Fibroblast of skin of abdomen (primary cell): Measurements from ENCODE around the gene RNASE9.
"Not testable (repeated sequence)": the region's sequence is repeated elsewhere in the genome, so short reads cannot be mapped to it uniquely, and the experiment has no call there.

Experiments
- DNase-seq: peaks from one replicate; pipeline ENCODE4 v3.0.0-alpha.2; 2013

Gene RNASE9

DNA sequence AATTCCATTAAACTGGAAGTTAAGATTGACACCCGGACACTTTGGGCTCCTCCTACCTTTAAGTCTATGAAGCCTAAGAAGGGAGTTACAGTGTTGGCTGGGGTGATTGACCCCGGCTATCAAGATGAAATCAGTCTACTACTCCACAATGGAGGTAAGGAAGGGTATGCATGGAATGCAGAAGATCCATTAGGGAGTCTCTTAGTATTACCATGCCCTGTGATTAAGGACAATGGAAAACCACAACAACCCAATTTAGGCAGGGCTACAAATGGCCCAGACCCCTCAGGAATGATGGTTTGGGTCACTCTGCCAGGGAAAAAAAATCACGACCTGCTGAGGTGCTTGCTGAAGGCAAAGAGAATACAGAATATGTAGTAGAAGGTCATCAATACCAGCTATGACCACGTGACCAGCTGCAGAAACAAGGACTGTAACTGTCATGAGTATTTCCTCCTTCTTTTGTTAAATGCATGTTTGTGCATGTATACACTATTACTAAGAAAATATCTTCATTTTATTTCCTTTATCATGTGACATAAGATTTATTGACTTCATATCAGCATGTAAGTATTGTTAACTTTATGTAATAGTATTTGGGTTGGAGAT is 11.6 kb upstream of the RNASE9 start:
- DNase-seq: not testable (repeated sequence)

GRCh38 chr14:20570720-20571119 is 9.9 kb upstream of the RNASE9 start:
- not testable (repeated sequence) for DNase-seq

DNA sequence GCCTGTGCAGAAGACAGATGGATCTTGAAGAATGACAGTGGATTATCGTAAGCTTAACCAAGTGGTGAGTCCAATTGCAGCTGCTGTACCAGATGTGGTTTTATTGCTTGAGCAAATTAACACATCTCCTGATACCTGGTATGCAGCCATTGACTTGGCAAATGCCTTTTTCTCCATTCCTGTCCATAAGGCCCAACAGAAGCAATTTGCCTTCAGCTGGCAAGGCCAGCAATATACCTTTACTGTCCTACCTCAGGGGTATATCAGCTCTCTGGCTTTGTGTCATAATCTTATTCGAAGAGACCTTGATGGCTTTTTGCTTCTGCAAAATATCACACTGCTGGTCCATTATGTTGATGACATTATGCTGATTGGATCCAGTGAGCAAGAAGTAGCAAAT is 9.0 kb upstream of the RNASE9 start:
- not testable (repeated sequence) for DNase-seq

- DNase-seq: no peak
These were observed 8.2 kb upstream of the RNASE9 start for GRCh38 chr14:20569066-20569465.

DNA sequence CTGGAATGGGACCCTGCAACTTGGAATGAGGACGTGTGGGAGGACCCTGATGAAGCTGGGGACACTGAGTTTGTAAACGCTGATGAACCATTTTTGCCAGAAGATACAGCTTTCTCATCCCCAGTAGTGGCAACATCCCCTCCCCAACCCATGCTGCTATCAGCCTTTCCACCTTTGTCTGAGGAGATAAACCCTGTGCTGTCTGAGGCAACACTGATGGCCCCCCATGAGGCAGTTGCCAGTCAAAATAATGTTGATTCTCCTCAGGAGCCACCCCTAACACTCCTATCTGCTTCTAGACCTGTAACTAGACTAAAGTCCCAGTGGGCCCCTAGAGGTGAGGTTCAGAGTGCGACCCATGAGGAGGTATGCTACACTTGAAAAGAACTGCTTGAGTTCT is 7.5 kb upstream of the RNASE9 start:
- DNase-seq: no peak

GRCh38 chr14:20567199-20567598 is 6.4 kb upstream of the RNASE9 start:
- DNase-seq: not testable (repeated sequence)

DNA sequence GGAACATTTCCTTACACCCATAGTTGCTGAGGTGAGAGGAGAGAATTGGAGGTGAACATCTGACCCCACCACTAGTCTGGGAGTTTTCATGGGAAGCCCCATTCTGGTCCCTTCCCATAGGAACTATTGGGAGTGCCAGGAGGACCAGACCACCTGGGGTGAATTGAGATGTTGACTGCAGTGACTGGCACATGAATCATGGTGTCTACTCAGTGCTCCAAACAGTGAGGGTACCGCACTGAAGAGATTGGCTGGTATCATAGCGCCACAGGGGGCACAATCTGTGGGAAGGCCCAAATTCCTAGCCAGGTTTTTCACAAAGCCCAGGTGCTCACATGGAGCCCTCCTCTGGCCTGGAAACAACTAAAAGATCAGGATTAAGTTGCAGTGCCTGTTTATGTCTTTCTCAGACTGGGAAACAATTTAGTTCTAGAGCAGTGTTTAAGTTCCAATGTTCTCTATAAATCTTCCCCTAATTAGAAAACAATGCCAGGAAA is 3.7 kb upstream of the RNASE9 start:
- no peak for DNase-seq

- DNase-seq: no peak
These were observed 3.1 kb upstream of the RNASE9 start for GRCh38 chr14:20563971-20564370.

DNA sequence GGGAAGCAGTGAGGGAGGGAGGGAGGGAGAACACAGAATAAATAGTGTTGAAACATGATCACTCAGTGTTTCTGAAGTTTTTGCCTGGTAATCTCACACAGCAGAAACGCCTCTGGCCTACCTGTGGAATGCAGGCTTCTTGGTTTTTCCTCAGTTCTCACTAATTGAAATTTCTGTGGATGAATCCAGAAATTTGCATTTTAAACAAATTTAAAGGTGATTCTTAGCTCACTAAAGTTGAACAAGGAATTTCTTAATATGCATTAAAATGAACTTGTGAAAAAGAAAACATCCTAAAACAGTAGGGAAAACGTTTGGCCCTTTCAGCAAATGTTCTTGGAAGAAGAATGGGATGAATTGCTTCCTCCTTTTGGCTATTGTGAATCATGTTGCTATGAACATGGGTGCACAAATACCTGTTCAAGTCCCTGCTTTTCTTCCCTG is 1.4 kb downstream of the RNASE9 start:
- no peak for DNase-seq

GRCh38 chr14:20557212-20557542 is 3.7 kb downstream of the RNASE9 start:
- no peak for DNase-seq

- no peak for DNase-seq
These were observed 4.2 kb downstream of the RNASE9 start for GRCh38 chr14:20556500-20557211.

DNA sequence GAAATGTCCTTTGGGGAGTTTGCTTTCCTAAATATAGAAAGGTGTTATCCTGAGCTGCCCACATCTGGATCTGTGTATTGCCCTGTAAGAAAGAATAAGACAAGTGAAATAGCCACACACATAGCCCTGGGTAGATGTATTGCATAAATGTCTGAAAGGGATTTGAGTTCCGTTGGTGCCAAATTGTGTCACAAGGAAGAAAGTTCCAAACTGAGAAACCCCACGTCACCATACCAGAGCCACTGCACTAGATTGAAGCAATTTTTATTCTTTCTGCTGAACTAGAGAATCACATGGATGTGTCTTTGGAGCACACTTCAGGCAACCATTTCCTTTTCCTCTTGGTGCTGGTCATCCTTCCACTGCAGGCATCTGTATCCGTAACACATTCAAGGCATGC is 5.0 kb downstream of the RNASE9 start:
- no peak for DNase-seq

DNA sequence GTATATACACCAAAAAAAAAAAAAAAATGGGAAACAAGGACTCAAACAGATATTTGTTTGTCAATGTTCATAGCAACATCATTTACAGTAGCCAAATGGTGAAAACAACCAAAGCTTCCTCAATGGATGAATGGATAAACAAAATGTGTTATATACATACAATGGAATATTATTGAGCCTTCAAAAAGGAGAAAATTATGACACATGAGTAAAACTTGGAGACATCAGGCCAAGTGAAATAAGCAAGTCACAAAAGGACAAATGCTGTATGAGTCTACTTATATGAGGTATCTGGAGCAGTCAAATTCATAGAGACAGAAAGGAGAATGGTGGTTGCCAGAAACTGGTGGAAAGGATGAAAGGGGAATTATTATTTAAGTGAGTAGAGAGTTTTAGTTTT is 7.8 kb downstream of the RNASE9 start:
- DNase-seq: no peak

DNA sequence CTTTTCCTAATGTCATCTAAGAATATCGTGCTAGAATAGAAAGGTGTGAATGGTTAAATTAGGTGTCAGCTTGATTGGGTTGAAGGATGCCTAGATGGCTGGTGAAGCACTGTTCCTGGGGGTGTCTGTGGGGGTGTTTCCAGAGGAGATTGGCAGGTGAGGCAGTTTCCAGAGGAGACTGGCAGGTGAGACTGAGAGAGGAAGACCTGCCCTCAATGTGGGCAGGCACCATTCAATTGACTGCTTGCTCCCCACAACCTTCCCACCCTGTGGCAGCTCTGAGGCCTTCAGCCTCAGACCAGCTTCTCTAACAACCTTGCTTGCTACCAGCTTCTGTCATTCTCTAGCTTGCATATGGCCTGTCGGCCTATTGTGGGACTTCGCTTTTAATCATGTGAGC is 9.2 kb downstream of the RNASE9 start:
- DNase-seq: no peak

- DNase-seq: no peak
These were observed 9.9 kb downstream of the RNASE9 start for GRCh38 chr14:20550926-20551325.

DNA sequence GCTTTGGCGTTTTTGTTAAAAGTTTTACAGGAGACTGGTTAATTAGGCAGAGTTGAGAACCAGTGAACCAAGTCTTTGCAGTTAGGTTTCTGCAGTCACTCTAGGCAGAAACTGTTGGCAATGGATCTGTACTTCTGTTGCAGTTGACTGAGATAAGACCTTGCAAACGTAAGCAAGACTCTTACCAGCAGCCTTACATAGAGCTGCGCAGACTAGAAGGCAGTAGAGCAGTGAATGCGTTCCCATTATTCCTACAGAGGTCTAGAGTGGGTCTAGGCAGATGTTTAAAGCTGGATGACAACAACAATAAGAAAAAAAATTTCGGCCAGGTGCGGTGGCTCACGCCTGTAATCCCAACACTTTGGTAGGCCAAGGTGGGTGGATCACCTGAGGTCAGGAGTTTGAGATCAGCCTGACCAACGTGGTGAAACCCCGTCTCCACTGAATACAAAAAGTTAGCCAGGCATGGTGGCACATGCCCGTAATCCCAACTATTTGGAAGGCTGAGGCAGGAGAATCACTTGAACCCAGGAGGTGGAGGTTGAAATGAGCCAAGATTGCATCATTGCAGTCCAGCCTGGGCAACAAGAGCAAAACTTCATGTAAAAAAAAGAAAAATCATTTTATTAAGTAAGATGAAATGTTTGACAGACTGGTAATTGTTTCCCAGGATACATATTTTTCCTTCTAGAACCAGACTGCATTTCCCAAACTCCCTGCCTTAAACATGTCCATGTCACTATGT is 12.3 kb downstream of the RNASE9 start:
- DNase-seq: no peak

GRCh38 chr14:20546877-20547276 is 14.0 kb downstream of the RNASE9 start:
- DNase-seq: no peak

DNA sequence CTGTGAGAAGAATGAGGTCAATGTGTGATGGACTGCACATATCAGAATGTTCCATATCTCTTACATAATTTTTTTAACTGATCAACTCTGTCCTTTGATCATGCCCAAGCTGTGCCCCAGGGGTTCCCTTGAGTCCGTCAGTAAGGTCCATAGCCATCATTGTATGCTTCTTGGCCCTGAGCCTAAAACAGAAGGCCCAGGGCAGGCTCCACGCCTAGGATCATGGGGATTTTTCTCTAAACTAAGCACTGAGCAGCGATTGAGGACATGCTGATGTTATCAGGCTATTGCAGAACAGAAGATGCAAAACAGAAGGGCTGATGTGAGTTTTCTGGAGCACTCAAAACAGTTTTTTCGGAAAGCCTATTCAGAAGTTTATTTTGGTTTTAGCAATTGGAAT is 20.9 kb downstream of the RNASE9 start:
- DNase-seq: no peak

DNA sequence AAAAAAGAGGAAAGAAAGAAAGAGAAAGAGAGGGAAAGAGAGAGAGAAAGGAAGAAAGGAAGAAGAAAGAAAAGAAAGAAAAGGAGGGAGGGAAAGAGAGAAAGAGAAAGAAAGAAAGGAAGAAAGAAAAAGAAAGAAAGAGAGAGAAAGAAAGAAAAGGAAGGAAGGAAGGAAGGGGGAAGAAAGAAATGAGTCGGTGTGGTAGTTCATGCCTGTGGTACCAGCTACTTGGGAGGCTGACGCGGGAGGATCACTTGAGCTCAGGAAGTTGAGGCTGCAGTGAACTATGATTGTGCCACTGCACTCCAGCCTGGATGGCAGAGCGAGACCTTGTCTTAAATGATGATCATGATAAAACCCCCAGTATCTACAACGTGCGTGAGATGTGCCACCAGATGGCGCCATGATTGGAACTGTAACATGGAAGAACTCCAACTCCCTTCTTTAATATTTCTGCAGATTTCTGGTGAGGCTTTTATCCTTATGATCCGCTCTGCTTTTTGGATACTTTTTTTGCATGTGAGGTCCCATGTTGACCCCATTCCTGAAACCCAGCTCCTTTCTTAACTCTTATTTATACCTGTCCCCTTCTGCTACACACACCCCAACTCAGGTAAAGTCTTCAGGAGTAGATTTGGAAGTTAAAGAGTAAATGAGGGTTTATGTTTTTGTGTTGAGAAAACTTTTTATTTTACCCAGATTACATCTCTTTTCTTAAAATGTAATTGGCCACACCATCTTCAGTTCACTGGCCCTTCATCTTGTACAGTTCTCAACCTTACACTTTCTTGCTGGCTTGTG is 29.9 kb downstream of the RNASE9 start:
- peak; percentile 58 for DNase-seq

- DNase-seq: no peak
These were observed 31.0 kb downstream of the RNASE9 start for GRCh38 chr14:20529806-20530205.

DNA sequence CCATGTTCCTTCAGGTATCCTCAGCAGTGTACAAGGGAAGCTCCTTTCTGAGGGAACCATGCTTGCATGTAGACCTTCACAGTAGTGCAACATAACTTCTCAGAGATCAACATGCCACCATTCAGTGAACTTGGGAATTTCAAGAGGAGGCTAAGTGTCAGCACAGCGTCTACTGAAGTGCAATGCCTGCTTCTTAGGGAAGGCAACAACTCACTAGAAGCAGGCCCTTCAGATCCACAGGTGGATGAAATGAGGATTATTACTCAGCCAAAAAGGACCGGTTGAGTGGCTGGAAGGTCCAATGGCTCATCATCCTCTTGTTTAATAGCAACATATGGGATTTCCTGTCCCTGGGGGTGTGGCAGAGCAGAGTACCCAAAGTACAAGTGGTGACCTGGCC is 36.8 kb downstream of the RNASE9 start:
- DNase-seq: no peak

DNA sequence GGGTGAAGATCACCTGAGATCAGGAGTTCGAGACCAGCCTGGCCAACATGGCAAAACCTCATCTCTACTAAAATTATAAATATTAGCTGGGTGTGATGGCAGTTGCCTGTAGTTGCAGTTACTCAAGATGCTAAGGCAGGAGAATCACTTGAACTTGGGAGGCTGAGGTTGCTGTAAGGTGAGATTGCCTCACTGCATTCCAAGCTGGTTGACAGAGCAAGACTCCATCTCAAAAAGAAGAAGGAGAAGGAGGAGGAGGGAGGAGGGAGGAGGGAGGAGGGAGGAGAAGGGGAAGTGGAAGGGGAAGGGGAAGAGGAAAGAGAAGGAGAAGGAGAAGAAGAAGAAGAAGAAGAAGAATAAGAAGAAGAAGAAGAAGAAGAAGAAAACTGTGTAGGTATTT is 38.5 kb downstream of the RNASE9 start:
- DNase-seq: no peak

DNA sequence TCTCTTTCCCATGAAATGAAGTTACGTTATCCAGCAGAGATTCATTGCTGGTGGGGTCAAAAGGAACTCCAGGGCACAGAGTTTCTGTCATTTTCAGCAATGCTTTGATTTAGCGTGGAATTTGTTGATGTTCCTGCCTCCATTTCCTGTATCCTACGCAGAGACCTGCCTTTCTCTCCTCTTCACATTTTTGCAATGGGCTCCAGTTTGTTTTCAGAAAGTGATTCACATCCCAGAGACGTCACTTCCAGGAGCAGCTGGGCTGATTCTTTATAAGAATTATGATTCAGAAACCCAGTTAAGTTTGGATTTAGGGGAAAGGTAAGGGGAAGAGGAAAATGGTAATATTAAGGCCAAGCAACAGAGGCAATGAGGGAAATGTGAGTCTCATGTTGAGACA is 43.9 kb downstream of the RNASE9 start:
- DNase-seq: no peak
